ENCODE data around the gene DENND5B.

GRCh38 chr12:31388713-31389112 lies 202.2 kb downstream of the DENND5B start:
- TF ChIP-seq, protein P1, sequence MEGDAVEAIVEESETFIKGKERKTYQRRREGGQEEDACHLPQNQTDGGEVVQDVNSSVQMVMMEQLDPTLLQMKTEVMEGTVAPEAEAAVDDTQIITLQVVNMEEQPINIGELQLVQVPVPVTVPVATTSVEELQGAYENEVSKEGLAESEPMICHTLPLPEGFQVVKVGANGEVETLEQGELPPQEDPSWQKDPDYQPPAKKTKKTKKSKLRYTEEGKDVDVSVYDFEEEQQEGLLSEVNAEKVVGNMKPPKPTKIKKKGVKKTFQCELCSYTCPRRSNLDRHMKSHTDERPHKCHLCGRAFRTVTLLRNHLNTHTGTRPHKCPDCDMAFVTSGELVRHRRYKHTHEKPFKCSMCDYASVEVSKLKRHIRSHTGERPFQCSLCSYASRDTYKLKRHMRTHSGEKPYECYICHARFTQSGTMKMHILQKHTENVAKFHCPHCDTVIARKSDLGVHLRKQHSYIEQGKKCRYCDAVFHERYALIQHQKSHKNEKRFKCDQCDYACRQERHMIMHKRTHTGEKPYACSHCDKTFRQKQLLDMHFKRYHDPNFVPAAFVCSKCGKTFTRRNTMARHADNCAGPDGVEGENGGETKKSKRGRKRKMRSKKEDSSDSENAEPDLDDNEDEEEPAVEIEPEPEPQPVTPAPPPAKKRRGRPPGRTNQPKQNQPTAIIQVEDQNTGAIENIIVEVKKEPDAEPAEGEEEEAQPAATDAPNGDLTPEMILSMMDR (IDR thresholded peaks at IDR 0.05), result no peak
- TF ChIP-seq POLR2A (IDR thresholded peaks at IDR 0.05), result no peak

Measured in right lobe of liver (tissue), 4 donors.